ENCODE data around the gene ERN2.

DNA sequence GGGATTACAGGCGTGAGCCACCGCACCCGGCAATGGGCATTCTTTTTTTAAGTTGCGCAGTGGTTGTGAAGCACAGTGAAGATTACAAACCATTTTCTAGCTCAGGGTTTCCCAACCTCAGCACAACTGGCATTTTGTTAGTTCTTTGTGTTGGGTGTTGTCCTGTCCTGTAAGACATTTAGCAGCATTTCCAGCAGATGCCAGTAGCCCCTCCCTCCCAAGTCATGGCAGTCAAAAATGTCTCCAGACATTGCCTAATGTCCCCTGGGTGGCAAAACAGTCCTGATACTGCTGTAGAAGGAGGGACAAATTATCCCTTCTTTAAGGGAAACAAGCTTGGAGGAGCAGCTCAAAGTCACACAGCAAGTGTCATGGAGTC, 18.8 kb downstream of the ERN2 start:
- no peak for TF ChIP-seq EZH2 (IDR thresholded peaks at IDR 0.05; ENCODE audit: low read length, missing control alignments)
- TF ChIP-seq, protein P1, sequence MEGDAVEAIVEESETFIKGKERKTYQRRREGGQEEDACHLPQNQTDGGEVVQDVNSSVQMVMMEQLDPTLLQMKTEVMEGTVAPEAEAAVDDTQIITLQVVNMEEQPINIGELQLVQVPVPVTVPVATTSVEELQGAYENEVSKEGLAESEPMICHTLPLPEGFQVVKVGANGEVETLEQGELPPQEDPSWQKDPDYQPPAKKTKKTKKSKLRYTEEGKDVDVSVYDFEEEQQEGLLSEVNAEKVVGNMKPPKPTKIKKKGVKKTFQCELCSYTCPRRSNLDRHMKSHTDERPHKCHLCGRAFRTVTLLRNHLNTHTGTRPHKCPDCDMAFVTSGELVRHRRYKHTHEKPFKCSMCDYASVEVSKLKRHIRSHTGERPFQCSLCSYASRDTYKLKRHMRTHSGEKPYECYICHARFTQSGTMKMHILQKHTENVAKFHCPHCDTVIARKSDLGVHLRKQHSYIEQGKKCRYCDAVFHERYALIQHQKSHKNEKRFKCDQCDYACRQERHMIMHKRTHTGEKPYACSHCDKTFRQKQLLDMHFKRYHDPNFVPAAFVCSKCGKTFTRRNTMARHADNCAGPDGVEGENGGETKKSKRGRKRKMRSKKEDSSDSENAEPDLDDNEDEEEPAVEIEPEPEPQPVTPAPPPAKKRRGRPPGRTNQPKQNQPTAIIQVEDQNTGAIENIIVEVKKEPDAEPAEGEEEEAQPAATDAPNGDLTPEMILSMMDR (conservative IDR thresholded peaks at IDR 0.05 in 1 of 2, IDR thresholded peaks at IDR 0.05 in 1 of 2; ENCODE audit: low read depth in 1 of 2, low read length in 2 of 2), result no peak

All from fibroblast of lung (primary cell).